Heart right ventricle (tissue), 16 donors: ENCODE results near the gene DERL2. TPM values are rescaled to one million over a fixed set of nuclear protein-coding genes. Genes with fewer than 3 reads are reported as not detected.

Experiments used
- ATAC-seq, 8 donors: fragments of 200-7000 bp; cut with Tn5 transposase; one replicate each; pipeline ENCODE4 v1.9.1; 2020; ENCODE audit warnings: mild to moderate bottlenecking in 8 of 8, moderate library complexity in 8 of 8, moderate number of reproducible peaks in 1 of 8
- DNase-seq, 2 donors: peaks; one replicate each; pipeline ENCODE4 v3.0.0-alpha.2; 2020
- H3K27ac ChIP-seq, 10 donors: fragments of 200-600 bp; sonication (generic) in 2 of 10; one replicate each; pipeline versions ENCODE4 v1.5.0 to v1.8.0; 2020 to 2022; ENCODE audit warnings: mild to moderate bottlenecking in 3 of 10
- H3K27me3 ChIP-seq, 7 donors: fragments of 200-600 bp; one replicate each; pipeline ENCODE4 v1.8.0; 2021 to 2022; ENCODE audit warnings: mild to moderate bottlenecking in 2 of 7
- H3K36me3 ChIP-seq, 9 donors: fragments of 200-600 bp; sonication (generic) in 1 of 9; one replicate each; pipeline versions ENCODE4 v1.5.0 to v1.8.0; 2020 to 2022; ENCODE audit warnings: mild to moderate bottlenecking in 2 of 9
- H3K4me1 ChIP-seq, 9 donors: fragments of 200-600 bp; sonication (generic) in 1 of 9; one replicate each; pipeline versions ENCODE4 v1.5.0 to v1.8.0; 2020 to 2022; ENCODE audit warnings: mild to moderate bottlenecking in 4 of 9
- H3K4me3 ChIP-seq, 10 donors: fragments of 200-600 bp; sonication (generic) in 2 of 10; one replicate each; pipeline versions ENCODE4 v1.5.0 to v1.8.0; 2020 to 2022; ENCODE audit warnings: mild to moderate bottlenecking in 7 of 10, moderate library complexity in 2 of 10
- H3K9me3 ChIP-seq, 11 donors: fragments of 200-600 bp in 10 of 11; sonication (generic) in 2 of 11; one replicate each; pipeline versions ENCODE4 v1.5.0 to v1.8.0; 2013 to 2022; ENCODE audit warnings: mild to moderate bottlenecking in 2 of 11, control low read depth in 1 of 11, moderate library complexity in 1 of 11
- CTCF ChIP-seq, 9 donors: fragments of 200-600 bp; sonication (generic) in 2 of 9; IDR thresholded peaks; one replicate each; pipeline versions ENCODE4 v1.5.0 to v1.8.0; 2021 to 2022; ENCODE audit warnings: antibody characterized with exemption in 9 of 9, mild to moderate bottlenecking in 5 of 9, moderate library complexity in 1 of 9
- WGBS, 2 donors: extraction: QIAGEN DNeasy Blood & Tissue Kit; methylation state at CpG; one replicate each; pipeline ENCODE4 v1.1.7; 2013; ENCODE audit warnings: inconsistent platforms in 1 of 2; 5-methylcytosine and 5-hydroxymethylcytosine counted together
- intact Hi-C, 10 donors: fragments of 100-400 bp; cut with DNase I; formaldehyde crosslinking; loops; one replicate each; pipeline versions ENCODE4 v1.11.1 to v1.14.2; 2022
- polyA plus RNA-seq, 2 donors: library from polyadenylated mRNA; stranded (reverse); fragments of 200-250 nt; gene quantifications; one replicate each; pipeline ENCODE4 v1.2.3, GENCODE V29; 2013
- total RNA-seq, 10 donors: library from RNA; stranded (reverse); fragmentation: NEBNext Ultra II Directional in 3 of 10; extraction: Animal tissue kit (Norgen Biotek cat#: 25700) in 3 of 10; gene quantifications; one replicate each; pipeline versions ENCODE4 v1.2.1 to v1.2.4, GENCODE V29; 2021 to 2023
- donor health status: Arrhythmogenic right ventricular cardiomyopathy.
- donor health status: ischemic (EF 13 %, LVEDD 7.1; RV severe dilation, severe dysfunction).
- donor health status: healthy with polysubstance abuse.
- donor health status: DM: no; HTN: yes; CAD: no.
- donor health status: DM: no; HTN: no; CAD: no.
- donor health status: ischemic (EF 25% LVEDD 6.9; RV normal size, moderate dysfunction).
- donor health status: ischemic (EF 25% LVEDD 5.7; RV mildly dilated, moderate dysfunction).
- donor health status: healthy.
- donor health status: DM: yes; HTN: yes; CAD: no.
- donor health status: Ischemic cardiomyopathy.
- donor health status: ischemic (EF 35%, LVEDD 5.7; RV mildly dilated, moderate dysfunction).
- donor health status: nonischemic (EF 11% LVEDD 7.7; RV severe dilation, severe dysfunction).
- donor health status: DM: yes; HTN: yes; CAD: no.
- donor health status: PGD.
- donor health status: ischemic (EF 29% LVEDD 5.4; RV normal size, mild dysfunction).
- donor health status: nonischemic (EF 23%, LVEDD 6.1; RV moderate dilation, normal function).

The DERL2 gene
- total and polyA plus RNA-seq, 12 donors: 18.4 to 57.2 (median 27.7) TPM

GRCh38 chr17:5526821-5527598 lies 41.0 kb upstream of the DERL2 start:
- Histone ChIP-seq H3K9me3 (no peaks in the 10 kb centered on the region), H3K36me3 (peaks cover 0 to 100% (median 24%) of the 10 kb centered on the region in 9 donors), H3K27me3 (no peaks in the 10 kb centered on the region), H3K27ac (peak overlapping the region in 8 of 10 donors; percentile 38 to 73 (median 64)), H3K4me1 (peaks cover 0 to 20% (median 8%) of the 10 kb centered on the region in 9 donors), H3K4me3 (no peak overlapping the region)
- 55 to 60% methylated on average over 14 of the region's 14 CpGs for WGBS, 2 donors
- intact Hi-C loops: no loop called here
- no peak for TF ChIP-seq CTCF (IDR thresholded peaks at IDR 0.05)
- ATAC-seq (peak; percentile 60 to 98 (median 92)), DNase-seq (peak; percentile 51 to 79)

- Histone ChIP-seq H3K27ac (no peak overlapping the region), H3K9me3 (no peaks in the 10 kb centered on the region), H3K27me3 (no peaks in the 10 kb centered on the region), H3K4me1 (peaks cover 0 to 20% (median 8%) of the 10 kb centered on the region in 9 donors), H3K36me3 (peaks cover 0 to 86% (median 13%) of the 10 kb centered on the region in 9 donors), H3K4me3 (no peak overlapping the region)
- ATAC-seq (no peak), DNase-seq (no peak)
- WGBS, 2 donors: 89 to 92% methylated on average over 5 of the region's 5 CpGs
- intact Hi-C loops: no loop called here
- TF ChIP-seq CTCF (IDR thresholded peaks at IDR 0.05): no peak
These were observed 37.3 kb upstream of the DERL2 start for GRCh38 chr17:5523249-5523648.

GRCh38 chr17:5522476-5522875 lies 36.5 kb upstream of the DERL2 start:
- no peaks in the 10 kb centered on the region for H3K27me3 ChIP-seq
- H3K9me3 ChIP-seq: no peaks in the 10 kb centered on the region
- WGBS, 2 donors: 96 to 98% methylated on average over 1 of the region's 1 CpG
- ATAC-seq (no peak), DNase-seq (no peak)
- H3K4me1 ChIP-seq: peaks cover 0 to 13% (median 5%) of the 10 kb centered on the region in 9 donors
- intact Hi-C loops: no loop called here
- peaks cover 0 to 86% (median 17%) of the 10 kb centered on the region in 9 donors for H3K36me3 ChIP-seq
- no peak overlapping the region for H3K27ac ChIP-seq
- no peak overlapping the region for H3K4me3 ChIP-seq
- no peak for TF ChIP-seq CTCF (IDR thresholded peaks at IDR 0.05)

GRCh38 chr17:5516060-5516792 lies 30.2 kb upstream of the DERL2 start:
- no peaks in the 10 kb centered on the region for H3K4me1 ChIP-seq
- H3K27ac ChIP-seq: no peak overlapping the region
- ATAC-seq (no peak), DNase-seq (no peak)
- peaks cover 0 to 72% (median 7%) of the 10 kb centered on the region in 9 donors for H3K36me3 ChIP-seq
- no peaks in the 10 kb centered on the region for H3K27me3 ChIP-seq
- TF ChIP-seq CTCF (IDR thresholded peaks at IDR 0.05): no peak
- H3K9me3 ChIP-seq: no peaks in the 10 kb centered on the region
- no peak overlapping the region for H3K4me3 ChIP-seq
- intact Hi-C loops: no loop called here
- 60 to 61% methylated on average over 5 of the region's 5 CpGs for WGBS, 2 donors
